ENCODE measurements around the gene SLC26A8.
A peak's percentile ranks its signal among the peaks of the same experiment; 100 is the strongest.
"Not testable (repeated sequence)": the region's sequence is repeated elsewhere in the genome, so short reads cannot be mapped to it uniquely, and the experiment has no call there.

The SLC26A8 gene

DNA sequence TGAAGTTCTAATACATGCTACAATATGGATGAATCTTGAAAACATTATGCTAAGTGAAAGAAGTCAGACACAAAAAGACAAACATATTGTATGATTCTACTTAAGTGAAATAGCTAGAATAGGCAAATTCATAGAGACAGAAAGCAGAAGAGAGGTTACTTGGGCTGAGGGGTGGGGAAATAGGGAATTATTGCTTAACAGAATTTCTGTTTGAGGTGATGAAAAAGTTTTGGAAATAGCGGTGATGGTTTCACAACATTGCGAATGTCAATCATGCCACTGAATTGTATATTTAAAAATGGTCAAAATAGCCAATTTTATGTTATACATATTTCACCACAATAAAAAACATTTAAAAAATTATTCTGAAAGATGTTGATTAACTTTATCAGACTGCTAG is 6.1 kb downstream of the SLC26A8 start:
- DNase-seq (ENCODE audit: low spot score) = no peak

DNA sequence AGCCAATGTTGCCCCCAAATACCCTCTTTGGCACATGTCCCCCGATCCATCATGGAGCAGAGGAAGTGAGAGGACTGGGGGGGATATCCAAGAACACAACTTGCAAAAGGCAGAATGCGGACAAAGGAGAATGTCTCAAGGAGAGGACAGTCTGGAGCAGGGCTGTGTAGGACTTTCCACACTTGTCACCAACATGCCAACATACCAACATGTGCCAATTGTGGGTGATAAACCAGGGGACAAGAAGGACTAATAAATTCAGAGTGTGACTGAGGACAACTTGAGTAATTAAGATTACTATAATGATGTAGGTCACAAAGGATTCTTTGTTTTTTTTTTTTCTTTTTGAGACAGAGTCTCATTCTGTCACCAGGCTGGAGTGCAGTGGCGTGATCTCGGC is 8.8 kb downstream of the SLC26A8 start:
- DNase-seq (ENCODE audit: low spot score) = no peak

- no peak for DNase-seq (ENCODE audit: low spot score)
Observed at GRCh38 chr6:36000451-36000850, 24.0 kb downstream of the SLC26A8 start.

DNA sequence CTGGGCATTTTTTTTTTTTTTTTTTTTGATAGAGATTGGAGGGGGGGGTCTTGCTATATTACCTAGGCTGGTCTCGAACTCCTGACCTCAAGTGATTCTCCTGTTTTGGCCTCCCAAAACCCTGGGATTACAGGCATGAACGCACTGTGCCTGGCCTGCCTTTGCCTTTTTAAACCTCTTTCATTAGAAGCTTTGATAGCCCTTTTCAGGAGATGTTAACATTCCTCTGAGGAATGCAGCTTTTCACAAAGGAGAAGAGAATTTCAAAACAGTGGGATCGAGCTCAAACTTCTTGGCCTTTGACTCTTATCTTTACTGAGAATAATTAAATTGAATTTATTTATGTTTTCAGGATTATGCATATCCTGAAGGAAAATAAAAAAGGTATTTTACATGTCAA is 31.3 kb downstream of the SLC26A8 start:
- no peak for DNase-seq (ENCODE audit: low spot score)

GRCh38 chr6:35988047-35988446 is 36.4 kb downstream of the SLC26A8 start:
- not testable (repeated sequence) for DNase-seq (ENCODE audit: low spot score)

DNA sequence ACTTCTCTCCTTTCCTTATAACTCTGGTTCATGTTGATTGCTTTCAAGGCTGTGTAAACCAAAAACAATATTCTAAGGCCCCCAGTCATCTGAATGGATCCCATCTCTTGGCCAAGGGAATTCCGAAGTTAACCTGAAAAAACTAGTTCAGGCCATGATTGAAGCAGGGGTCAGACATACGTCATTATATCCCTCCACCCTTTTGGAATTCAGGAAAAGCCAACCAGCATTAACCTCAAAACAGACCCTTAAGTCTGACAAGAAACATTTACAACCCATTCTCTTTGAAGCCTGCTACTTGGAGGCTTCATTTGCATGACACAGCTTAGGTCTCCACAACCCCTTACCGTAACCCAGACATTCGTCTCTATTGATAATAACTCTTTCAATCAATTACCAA is 39.7 kb downstream of the SLC26A8 start:
- DNase-seq (ENCODE audit: low spot score) = no peak

GRCh38 chr6:35980991-35981645 is 43.3 kb downstream of the SLC26A8 start:
- DNase-seq (ENCODE audit: low spot score) = no peak

DNA sequence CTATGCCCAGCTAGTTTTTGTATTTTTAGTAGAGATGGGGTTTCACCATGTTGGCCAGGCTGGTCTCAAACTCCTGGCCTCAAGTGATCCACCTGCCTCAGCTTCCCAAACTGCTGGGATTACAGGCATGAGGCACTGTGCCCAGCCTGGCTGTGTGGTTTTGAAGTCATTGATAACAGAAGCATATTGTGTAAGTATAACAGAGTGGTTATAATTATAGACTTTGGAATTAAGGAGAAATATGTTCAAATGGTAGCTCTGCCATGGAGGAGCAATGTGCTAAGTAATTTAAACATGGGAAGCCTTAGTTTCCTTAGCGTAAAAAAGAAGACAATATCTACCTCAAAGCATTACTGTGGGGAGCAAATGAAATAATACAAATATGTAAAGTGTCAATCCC is 44.3 kb downstream of the SLC26A8 start:
- DNase-seq (ENCODE audit: low spot score) = not testable (repeated sequence)

DNA sequence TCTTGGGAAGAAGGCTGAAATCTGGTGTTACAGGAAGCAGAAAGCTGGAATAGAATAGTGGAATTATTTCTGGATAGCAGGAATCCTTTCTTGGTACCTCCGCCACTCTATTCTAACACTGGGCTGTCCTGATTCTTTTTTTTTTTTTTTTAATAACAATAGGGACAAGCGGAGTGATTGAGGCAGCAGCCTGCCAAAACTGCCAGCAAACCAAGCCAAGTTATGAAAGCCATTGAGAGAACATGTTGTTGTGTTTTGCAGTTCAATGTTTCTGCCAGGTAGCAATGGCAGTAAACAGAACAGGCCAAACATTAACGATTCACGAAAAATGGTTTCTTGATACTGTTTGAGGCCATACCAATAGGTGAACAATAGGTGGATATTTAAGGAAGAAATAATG is 47.1 kb downstream of the SLC26A8 start:
- DNase-seq (ENCODE audit: low spot score) = no peak

DNA sequence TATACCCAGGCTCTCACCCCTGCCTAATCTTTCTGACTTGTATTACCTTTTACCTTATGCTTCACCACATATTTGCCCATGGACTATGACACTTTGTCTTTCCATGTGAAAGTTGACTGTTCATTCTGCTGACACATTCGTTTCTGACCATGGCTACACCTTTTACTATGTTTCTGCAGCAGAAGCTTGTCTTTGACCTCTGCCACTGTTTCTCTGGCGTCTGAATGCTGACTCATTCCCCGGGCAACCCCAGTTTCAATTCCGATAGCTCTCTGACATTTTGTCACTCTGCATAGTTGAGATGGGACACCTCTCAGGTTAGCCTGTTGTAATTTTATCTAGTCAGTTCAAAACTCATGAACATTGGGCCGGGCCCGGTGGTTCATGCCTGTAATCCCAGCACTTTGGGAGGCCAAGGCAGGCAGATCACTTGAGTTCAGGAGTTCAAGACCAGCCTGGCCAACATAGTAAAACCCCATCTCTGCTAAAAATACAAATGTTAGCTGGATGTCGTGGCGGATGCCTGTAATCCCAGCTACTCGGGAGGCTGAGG is 50.7 kb downstream of the SLC26A8 start:
- no peak for DNase-seq (ENCODE audit: low spot score)

DNA sequence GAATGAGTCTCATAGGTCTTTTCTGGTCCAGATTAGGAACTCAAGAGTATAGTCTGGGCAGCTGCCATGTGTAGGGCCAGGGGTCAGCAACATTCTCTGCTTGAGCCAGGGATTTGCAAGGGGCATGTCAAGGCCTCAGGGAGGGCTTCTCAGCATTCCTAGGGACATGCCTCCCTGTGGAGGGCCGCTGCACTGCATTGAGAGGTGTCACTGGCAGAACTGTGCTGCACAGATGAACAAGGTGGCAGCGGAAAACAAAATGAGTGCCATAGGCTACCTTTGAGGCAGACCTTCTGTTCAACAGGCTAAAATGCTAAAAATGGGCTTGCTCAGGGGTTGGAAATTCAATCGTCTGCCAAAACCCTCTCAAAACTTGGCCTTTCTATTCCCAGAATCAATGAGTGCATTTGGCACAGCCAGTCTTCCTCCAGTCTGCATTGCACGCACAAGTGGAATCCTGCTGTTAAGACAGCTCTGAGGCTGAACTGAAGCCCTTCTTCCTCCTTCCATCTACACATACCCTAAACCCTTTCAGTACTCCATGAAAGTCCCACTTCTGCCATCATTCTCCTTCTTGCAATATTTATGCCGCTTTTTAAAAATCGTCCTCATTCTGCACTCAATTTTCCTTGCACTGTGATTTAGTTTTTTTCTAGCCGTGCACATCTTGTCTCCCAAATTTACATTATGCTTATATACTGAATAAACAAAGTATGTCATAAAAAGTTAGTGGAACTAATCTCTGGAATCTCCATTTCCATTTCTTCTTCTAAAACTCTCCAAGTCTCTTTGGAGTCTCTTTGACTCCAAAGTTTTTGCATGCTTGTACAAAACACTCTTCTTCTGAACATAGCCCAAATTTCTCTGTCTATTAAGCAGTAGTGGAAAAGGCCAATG is 51.7 kb downstream of the SLC26A8 start:
- peak; percentile 24 for DNase-seq (ENCODE audit: low spot score)

DNA sequence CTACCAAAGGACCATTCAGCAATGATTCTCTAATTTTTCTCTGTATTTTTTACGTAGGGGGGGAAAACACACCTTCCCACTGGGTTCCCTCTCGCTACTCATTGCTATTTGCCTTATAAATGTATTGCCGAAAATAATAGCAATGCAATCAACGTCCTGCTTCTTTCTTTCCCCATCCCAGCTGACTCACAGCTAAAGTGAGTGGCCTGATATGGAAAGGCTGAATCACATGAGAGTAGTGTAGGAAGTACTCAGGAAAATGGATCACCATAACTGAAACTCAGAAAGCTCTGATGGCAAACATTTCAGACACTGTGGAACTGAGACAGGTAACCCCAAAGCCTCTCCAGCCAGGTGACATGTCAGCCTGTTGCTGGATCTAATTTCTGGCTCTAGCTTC is 54.3 kb downstream of the SLC26A8 start:
- DNase-seq (ENCODE audit: low spot score) = no peak

- DNase-seq (ENCODE audit: low spot score) = no peak
Observed at GRCh38 chr6:35969646-35970045, 54.8 kb downstream of the SLC26A8 start.

DNA sequence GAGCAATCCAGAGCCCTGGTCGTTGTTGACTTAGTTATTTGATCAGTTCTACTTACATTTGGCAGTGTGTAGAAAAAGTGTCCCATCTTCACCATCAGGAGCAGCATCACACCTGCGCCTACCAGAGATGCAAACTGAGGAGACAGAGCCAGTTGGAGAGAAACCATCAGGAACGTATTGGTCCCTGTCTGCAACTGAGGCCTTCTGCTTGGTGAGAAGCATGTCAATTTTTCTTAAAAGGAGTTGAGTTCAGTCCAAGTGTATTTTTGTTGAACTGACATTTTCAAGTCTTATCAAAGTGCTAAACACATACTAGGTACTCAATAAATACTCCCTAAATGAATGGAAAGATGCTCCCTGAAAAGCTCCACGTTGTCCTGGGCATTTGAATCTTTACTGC is 55.6 kb downstream of the SLC26A8 start:
- no peak for DNase-seq (ENCODE audit: low spot score)

DNA sequence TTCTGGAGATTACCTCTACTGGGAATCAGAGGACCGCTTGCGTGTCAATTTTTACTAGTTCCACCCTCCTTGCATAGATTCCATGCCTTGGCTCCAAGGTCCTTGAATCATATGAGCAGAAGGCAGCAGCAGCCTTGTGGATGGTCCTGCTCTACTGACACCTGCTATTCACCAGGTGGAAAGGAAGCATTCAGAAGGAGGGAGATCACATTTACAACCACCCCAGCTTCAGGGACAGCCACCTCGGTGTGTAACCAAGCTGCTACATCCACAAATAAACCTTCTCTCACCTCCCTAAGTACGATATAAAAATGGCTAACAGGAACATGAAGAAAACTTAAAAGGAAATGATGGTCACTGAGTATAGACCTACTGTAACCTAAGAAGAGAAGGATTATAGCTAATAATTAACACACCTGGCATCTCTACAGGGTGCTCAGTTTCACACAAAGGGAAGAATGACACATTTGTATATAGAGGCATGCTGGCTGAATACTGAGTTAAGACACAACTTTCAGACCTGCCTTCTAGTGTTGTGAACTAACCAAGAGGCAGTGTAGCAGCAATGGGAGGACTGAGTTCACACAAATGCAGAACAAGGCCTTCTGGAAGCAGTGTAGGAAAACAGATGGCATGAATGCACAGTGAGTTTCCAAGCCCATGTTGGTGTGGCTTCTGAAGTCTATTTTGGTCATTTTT is 57.2 kb downstream of the SLC26A8 start:
- DNase-seq (ENCODE audit: low spot score) = no peak

DNA sequence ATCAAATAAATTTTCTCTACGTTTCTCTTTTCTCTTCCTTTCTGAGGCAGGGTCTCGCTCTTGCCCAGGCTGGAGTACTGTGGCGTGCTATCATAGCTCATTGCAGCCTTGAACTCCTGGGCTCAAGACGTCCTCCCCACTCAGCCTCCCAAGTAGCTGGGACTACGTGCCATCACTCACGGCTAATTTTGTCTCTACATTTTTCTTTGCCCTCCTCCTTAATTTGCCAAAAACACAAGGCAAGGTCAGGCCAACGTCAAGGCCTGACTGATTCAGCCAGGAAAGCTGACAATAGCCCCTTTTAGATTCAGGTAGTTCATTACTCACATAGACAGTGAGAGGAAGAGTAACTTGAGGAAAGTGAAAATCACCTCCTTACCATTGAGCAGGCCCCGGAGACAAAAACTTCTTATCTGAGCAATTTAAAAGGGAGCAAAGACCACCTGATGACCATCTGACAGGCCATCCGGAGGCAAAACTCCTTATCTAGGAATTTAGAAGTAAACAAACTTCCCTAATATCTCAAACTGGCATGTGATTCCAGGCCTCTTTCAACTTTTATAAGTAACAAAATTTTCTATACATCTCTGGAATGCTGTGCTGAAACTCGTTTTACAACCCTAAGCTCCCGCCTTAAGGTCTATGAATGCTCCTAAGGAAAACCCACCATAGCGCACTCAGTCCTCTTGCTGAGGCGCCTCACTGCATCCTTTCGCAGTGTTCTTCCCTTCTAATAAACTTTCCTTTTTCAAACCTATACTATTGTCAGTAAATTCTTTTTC is 61.5 kb downstream of the SLC26A8 start:
- DNase-seq (ENCODE audit: low spot score) = no peak

DNA sequence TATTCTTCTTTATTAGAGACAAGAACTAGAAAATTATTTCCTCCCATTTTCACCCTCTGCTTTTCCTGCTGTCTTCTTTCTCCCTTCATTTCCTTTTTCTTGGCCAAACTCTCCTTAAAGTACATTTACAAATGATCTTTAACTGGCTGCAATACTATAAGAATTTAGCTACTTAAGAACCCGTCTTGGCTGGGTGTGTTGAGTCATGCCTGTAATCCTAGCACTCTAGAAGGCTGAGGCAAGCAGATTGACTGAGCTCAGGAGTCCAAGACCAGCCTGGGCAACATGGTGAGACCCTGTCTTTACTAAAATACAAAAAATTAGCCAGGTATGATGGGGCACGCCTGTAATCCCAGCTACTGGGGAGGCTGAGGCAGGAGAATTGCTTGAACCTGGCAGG is 64.3 kb downstream of the SLC26A8 start:
- no peak for DNase-seq (ENCODE audit: low spot score)

- DNase-seq (ENCODE audit: low spot score) = no peak
Observed at GRCh38 chr6:35955970-35956369, 68.5 kb downstream of the SLC26A8 start.

DNA sequence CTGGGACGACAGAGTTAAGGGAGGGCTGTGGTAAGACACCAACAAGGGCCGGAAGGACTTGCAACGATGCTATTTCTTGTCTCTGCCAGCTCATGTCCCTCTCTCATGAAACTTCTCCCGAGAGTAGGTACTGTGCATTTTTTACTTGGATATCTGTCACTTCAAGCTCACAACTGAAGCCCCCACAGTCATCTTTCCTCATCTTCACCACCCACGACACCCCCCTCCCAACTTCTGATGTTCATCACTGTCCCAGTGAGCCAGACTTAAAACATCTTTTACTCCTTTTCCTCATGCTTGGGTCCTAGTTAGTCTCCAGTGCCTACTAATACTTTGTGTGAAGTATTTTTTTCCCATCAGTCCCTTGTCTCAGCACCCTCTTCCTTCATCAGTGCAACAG is 68.9 kb downstream of the SLC26A8 start:
- no peak for DNase-seq (ENCODE audit: low spot score)

GRCh38 chr6:35955071-35955470 is 69.4 kb downstream of the SLC26A8 start:
- DNase-seq (ENCODE audit: low spot score) = no peak

GRCh38 chr6:35954333-35954732 is 70.1 kb downstream of the SLC26A8 start:
- no peak for DNase-seq (ENCODE audit: low spot score)

- DNase-seq (ENCODE audit: low spot score) = peak; percentile 1
Observed at GRCh38 chr6:35948725-35949124, 75.7 kb downstream of the SLC26A8 start.
